GM12878 (cell line): ENCODE measurements around the gene PTPN13. TPM values are rescaled to one million over a fixed set of nuclear protein-coding genes. Genes with fewer than 3 reads are reported as not detected.

ENCODE experiments used
- ATAC-seq: fragments of 200-7000 bp; cut with Tn5 transposase; 3 replicates; pipeline ENCODE4 v1.9.1; 2020; ENCODE audit warnings: mild to moderate bottlenecking, moderate library complexity
- BruUV-seq: library from RNA; stranded (reverse); fragments of 400-500 nt; replicated peaks from 2 replicates; lab custom pipeline; 2021; lab: Mats Ljungman, UMichigan
- CTCF ChIA-PET: fragments of 300-600 bp; sonication (Branson Sonifier 250); formaldehyde crosslinking; extraction: SDS; loops from one replicate; lab custom pipeline; 2021; ENCODE audit warnings: inconsistent platforms; lab: Yijun Ruan, JAX
- POLR2A ChIA-PET: fragments of 350-600 bp; formaldehyde crosslinking; extraction: SDS; loops from one replicate; lab custom pipeline; 2021; ENCODE audit warnings: inconsistent platforms; lab: Charles Lee
- RAD21 ChIA-PET: fragments of 300-600 bp; sonication (Branson Sonifier 250); formaldehyde crosslinking; loops from one replicate; lab custom pipeline; 2023; ENCODE audit warnings: antibody characterized with exemption; ENCODE audit not compliant: unreplicated experiment; lab: Charles Lee
- SMC1A ChIA-PET: fragments of 300-600 bp; sonication (Branson Sonifier 250); formaldehyde crosslinking; loops from one replicate; lab custom pipeline; 2023; ENCODE audit not compliant: unreplicated experiment, uncharacterized antibody; lab: Charles Lee
- DNase-seq: peaks from one replicate; pipeline ENCODE4 v3.0.0-alpha.2; 2011; ENCODE audit warnings: low read depth, low spot score
- FAIRE-seq: peaks from 3 replicates; lab custom pipeline; 2011; peaks lifted over from hg19 to GRCh38; lab: Jason Lieb, UNC
- H2AFZ ChIP-seq: 2 replicates; pipeline ENCODE4 v1.6.0; 2011; ENCODE audit warnings: low read depth, low read length, control low read depth; ENCODE audit not compliant: control insufficient read depth
- H3K27ac ChIP-seq: 2 replicates; pipeline ENCODE4 v1.5.1; 2011; ENCODE audit warnings: control low read depth; ENCODE audit not compliant: control insufficient read depth, insufficient read depth
- H3K27me3 ChIP-seq, 2 experiments: replicated peaks in 1 of 2; 2 replicates each; pipeline versions ENCODE4 v1.6.0 to v1.6.1; 2011; ENCODE audit warnings: low read length in 1 of 2; ENCODE audit not compliant: control insufficient read depth in 2 of 2, insufficient read depth in 2 of 2
- H3K36me3 ChIP-seq, 2 experiments: 2 replicates each; pipeline ENCODE4 v1.5.1; 2011; ENCODE audit warnings: low read length in 1 of 2; ENCODE audit not compliant: control insufficient read depth in 2 of 2, insufficient read depth in 2 of 2
- H3K4me1 ChIP-seq: 2 replicates; pipeline ENCODE4 v1.6.1; 2011; ENCODE audit warnings: mild to moderate bottlenecking, low read length, moderate library complexity, mixed read lengths; ENCODE audit not compliant: control insufficient read depth, insufficient read depth
- H3K4me2 ChIP-seq: 2 replicates; pipeline ENCODE4 v1.6.0; 2011; ENCODE audit warnings: control low read depth; ENCODE audit not compliant: control insufficient read depth, insufficient read depth
- H3K4me3 ChIP-seq: fragments of 200-600 bp; sonication (generic); 2 replicates; pipeline ENCODE4 v1.5.1; 2016
- H3K79me2 ChIP-seq: 2 replicates; pipeline ENCODE4 v1.6.0; 2011; ENCODE audit warnings: low read length; ENCODE audit not compliant: control insufficient read depth, insufficient read depth
- H3K9ac ChIP-seq: 2 replicates; pipeline ENCODE4 v1.8.0; 2011; ENCODE audit warnings: low read length, control low read depth, mixed read lengths; ENCODE audit not compliant: control insufficient read depth, insufficient read depth
- H3K9me3 ChIP-seq: replicated peaks from 3 replicates; pipeline ENCODE4 v1.5.1; 2011; ENCODE audit warnings: mild to moderate bottlenecking, low read length; ENCODE audit not compliant: control insufficient read depth, insufficient read depth
- H4K20me1 ChIP-seq: 2 replicates; pipeline ENCODE4 v1.6.0; 2011; ENCODE audit not compliant: control insufficient read depth, insufficient read depth
- CHD2 ChIP-seq: IDR thresholded peaks from 2 replicates; pipeline ENCODE4 v1.6.1; 2011; ENCODE audit warnings: low read depth, low read length, improper control_type of control experiment, borderline replicate concordance
- CREM ChIP-seq: IDR thresholded peaks from 2 replicates; pipeline ENCODE4 v1.6.1; 2014; ENCODE audit warnings: antibody characterized with exemption, low read depth
- EZH2 ChIP-seq: IDR thresholded peaks from 2 replicates; pipeline ENCODE4 v1.6.1; 2012; ENCODE audit warnings: low read depth, mild to moderate bottlenecking, control low read depth, inconsistent platforms, low read length, borderline replicate concordance; ENCODE audit not compliant: control insufficient read depth
- FOXK2 ChIP-seq: fragments of 450-650 bp; IDR thresholded peaks from 2 replicates; pipeline ENCODE4 v1.6.1; 2017; ENCODE audit warnings: mild to moderate bottlenecking, moderate library complexity
- LARP7 ChIP-seq: fragments of 450-650 bp; IDR thresholded peaks from 2 replicates; pipeline ENCODE4 v1.6.1; 2017; ENCODE audit warnings: mild to moderate bottlenecking
- MEF2B ChIP-seq: fragments of 450-650 bp; IDR thresholded peaks from 2 replicates; pipeline ENCODE4 v1.6.1; 2018; ENCODE audit warnings: mild to moderate bottlenecking, moderate library complexity; ENCODE audit not compliant: partially characterized antibody, poor library complexity, severe bottlenecking
- MTA3 ChIP-seq: IDR thresholded peaks from 2 replicates; pipeline ENCODE4 v1.6.1; 2012; ENCODE audit warnings: low read length, inconsistent platforms, borderline replicate concordance
- MYB ChIP-seq: fragments of 150-350 bp; IDR thresholded peaks from 2 replicates; pipeline ENCODE4 v1.6.1; 2014; ENCODE audit warnings: mild to moderate bottlenecking, low read depth, low read length, borderline replicate concordance
- RAD51 ChIP-seq: fragments of 450-650 bp; IDR thresholded peaks from 2 replicates; pipeline ENCODE4 v1.6.1; 2016; ENCODE audit warnings: moderate library complexity, mild to moderate bottlenecking, inconsistent platforms
- RB1 ChIP-seq: fragments of 450-650 bp; formaldehyde crosslinking; IDR thresholded peaks from 2 replicates; pipeline ENCODE4 v1.6.1; 2017; ENCODE audit warnings: mild to moderate bottlenecking, borderline replicate concordance
- SMAD1 ChIP-seq: fragments of 450-650 bp; IDR thresholded peaks from 2 replicates; pipeline ENCODE4 v1.6.1; 2018; ENCODE audit warnings: mild to moderate bottlenecking, low read depth; ENCODE audit not compliant: partially characterized antibody
- ZBED1 ChIP-seq: IDR thresholded peaks from 2 replicates; pipeline ENCODE4 v1.6.1; 2016; ENCODE audit warnings: borderline replicate concordance
- WGBS: methylation state at CpG from one replicate; pipeline ENCODE4 v1.1.6; 2016; ENCODE audit warnings: low lambda C conversion rate; ENCODE audit not compliant: insufficient replicate concordance, insufficient coverage; ENCODE audit errors: missing lambda C conversion rate; 5-methylcytosine and 5-hydroxymethylcytosine counted together
- in situ Hi-C: fragments of 300-500 bp; cut with MboI; formaldehyde crosslinking; loops from 9 replicates; pipeline ENCODE4 v1.14.3; 2018; ENCODE audit warnings: mixed read lengths
- intact Hi-C: fragments of 100-400 bp; cut with micrococcal nuclease; formaldehyde crosslinking; loops from one replicate; pipeline ENCODE4 v1.14.2; 2022; ENCODE audit not compliant: unreplicated experiment
- polyA plus RNA-seq, 11 experiments: library from polyadenylated mRNA; depleted of rRNA in 4 of 11; unstranded in 6 of 11; stranded (reverse) in 5 of 11; fragments of >200 nt; fragmentation: Nextera tagmentation in 4 of 11; fragmentation: Illumina TruSeq in 1 of 11; extraction: Ambion mirVana in 4 of 11; extraction: Trizol in 1 of 11; gene quantifications; 1 replicate in 1 of 11; 2 replicates in 10 of 11; pipeline versions ENCODE4 v1.2.1 to v1.2.3, GENCODE V29; 2011 to 2016; ENCODE audit warnings: inconsistent platforms in 2 of 11, missing spikeins in 2 of 11, low read depth in 1 of 11
- total RNA-seq, 4 experiments: library from RNA; depleted of rRNA in 3 of 4; stranded (reverse); fragments of >200 nt in 3 of 4; fragmentation: Illumina TruSeq in 1 of 4; extraction: Trizol in 1 of 4; gene quantifications; 2 replicates each; pipeline versions ENCODE4 v1.2.1 to v1.2.3, GENCODE V29; 2013 to 2021
- TF ChIP-seq, protein P1 (sequence below): IDR thresholded peaks from 2 replicates; pipeline ENCODE4 v1.6.1; 2012; ENCODE audit warnings: low read depth, low read length, improper control_type of control experiment
- TF ChIP-seq, protein P2 (sequence below): IDR thresholded peaks from 2 replicates; pipeline ENCODE4 v1.6.1; 2012; ENCODE audit warnings: improper control_type of control experiment, low read depth, low read length; ENCODE audit not compliant: insufficient replicate concordance
- TF ChIP-seq, protein P3 (sequence below): fragments of 450-650 bp; IDR thresholded peaks from 2 replicates; pipeline ENCODE4 v1.6.1; 2017; ENCODE audit warnings: mild to moderate bottlenecking, moderate library complexity

Gene PTPN13
- total and polyA plus RNA-seq, 10 of the 15 experiments (the other 5 are each of a cell fraction or from before 2014, with no cell fraction given), result 8.5 to 69.4 (median 33.9) TPM

DNA sequence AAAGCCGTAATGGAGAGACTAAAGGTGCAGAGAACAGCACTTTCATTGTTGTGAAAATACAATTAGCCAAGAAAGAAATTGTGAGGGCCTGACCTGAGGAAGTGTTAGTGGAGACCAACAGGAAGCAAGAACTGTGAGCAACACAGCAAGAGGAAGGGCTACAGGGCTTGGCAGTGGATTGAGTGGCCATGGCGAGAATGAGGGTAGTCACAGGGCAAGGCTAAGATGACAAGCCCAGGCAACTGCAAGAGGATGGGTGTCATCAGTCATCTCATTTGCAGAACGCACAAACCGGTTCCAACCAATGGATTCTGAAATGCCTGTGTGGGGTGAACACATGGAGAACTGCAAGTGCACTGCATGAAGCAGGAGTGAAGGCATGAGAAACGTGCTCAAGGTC is 251.5 kb downstream of the PTPN13 start:
- in situ Hi-C loops, result no loop called here
- no peak for ATAC-seq
- ChIA-PET SMC1A (no interaction called here), CTCF (interaction anchor here (1.1 to 1.4 kb wide), 2 partner anchors 48 to 349 kb away, joined by 3 to 4 read pairs; no protein-coding TSS in a partner anchor), RAD21 (no interaction called here), POLR2A (interaction anchor here (0.8 kb wide), 1 partner anchor 21 kb away, joined by 3 read pairs; no protein-coding TSS in a partner anchor)
- Histone ChIP-seq H3K36me3 (no peaks in the 10 kb centered on the region), H3K4me3 (no peak overlapping the region), H3K79me2 (no peaks in the 10 kb centered on the region), H3K9me3 (no peaks in the 10 kb centered on the region), H4K20me1 (no peaks in the 10 kb centered on the region), H3K9ac (no peak overlapping the region), H2AFZ (no peak overlapping the region), H3K27me3 (no peaks in the 10 kb centered on the region), H3K27ac (no peak overlapping the region), H3K4me2 (no peak overlapping the region), H3K4me1 (no peaks in the 10 kb centered on the region)
- BruUV-seq, result no TSS peak
- no peak for FAIRE-seq
- intact Hi-C loops, result no loop called here
- no peak for DNase-seq
- WGBS, result 35% methylated on average over 5 of the region's 5 CpGs
- TF ChIP-seq, protein P1, sequence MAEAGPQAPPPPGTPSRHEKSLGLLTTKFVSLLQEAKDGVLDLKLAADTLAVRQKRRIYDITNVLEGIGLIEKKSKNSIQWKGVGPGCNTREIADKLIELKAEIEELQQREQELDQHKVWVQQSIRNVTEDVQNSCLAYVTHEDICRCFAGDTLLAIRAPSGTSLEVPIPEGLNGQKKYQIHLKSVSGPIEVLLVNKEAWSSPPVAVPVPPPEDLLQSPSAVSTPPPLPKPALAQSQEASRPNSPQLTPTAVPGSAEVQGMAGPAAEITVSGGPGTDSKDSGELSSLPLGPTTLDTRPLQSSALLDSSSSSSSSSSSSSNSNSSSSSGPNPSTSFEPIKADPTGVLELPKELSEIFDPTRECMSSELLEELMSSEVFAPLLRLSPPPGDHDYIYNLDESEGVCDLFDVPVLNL, result no peak
- TF ChIP-seq FOXK2, result no peak
- TF ChIP-seq RAD51, result no peak
- no peak for TF ChIP-seq ZBED1
- no peak for TF ChIP-seq CREM
- TF ChIP-seq, protein P2, sequence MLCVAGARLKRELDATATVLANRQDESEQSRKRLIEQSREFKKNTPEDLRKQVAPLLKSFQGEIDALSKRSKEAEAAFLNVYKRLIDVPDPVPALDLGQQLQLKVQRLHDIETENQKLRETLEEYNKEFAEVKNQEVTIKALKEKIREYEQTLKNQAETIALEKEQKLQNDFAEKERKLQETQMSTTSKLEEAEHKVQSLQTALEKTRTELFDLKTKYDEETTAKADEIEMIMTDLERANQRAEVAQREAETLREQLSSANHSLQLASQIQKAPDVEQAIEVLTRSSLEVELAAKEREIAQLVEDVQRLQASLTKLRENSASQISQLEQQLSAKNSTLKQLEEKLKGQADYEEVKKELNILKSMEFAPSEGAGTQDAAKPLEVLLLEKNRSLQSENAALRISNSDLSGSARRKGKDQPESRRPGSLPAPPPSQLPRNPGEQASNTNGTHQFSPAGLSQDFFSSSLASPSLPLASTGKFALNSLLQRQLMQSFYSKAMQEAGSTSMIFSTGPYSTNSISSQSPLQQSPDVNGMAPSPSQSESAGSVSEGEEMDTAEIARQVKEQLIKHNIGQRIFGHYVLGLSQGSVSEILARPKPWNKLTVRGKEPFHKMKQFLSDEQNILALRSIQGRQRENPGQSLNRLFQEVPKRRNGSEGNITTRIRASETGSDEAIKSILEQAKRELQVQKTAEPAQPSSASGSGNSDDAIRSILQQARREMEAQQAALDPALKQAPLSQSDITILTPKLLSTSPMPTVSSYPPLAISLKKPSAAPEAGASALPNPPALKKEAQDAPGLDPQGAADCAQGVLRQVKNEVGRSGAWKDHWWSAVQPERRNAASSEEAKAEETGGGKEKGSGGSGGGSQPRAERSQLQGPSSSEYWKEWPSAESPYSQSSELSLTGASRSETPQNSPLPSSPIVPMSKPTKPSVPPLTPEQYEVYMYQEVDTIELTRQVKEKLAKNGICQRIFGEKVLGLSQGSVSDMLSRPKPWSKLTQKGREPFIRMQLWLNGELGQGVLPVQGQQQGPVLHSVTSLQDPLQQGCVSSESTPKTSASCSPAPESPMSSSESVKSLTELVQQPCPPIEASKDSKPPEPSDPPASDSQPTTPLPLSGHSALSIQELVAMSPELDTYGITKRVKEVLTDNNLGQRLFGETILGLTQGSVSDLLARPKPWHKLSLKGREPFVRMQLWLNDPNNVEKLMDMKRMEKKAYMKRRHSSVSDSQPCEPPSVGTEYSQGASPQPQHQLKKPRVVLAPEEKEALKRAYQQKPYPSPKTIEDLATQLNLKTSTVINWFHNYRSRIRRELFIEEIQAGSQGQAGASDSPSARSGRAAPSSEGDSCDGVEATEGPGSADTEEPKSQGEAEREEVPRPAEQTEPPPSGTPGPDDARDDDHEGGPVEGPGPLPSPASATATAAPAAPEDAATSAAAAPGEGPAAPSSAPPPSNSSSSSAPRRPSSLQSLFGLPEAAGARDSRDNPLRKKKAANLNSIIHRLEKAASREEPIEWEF, result no peak
- TF ChIP-seq, protein P3, sequence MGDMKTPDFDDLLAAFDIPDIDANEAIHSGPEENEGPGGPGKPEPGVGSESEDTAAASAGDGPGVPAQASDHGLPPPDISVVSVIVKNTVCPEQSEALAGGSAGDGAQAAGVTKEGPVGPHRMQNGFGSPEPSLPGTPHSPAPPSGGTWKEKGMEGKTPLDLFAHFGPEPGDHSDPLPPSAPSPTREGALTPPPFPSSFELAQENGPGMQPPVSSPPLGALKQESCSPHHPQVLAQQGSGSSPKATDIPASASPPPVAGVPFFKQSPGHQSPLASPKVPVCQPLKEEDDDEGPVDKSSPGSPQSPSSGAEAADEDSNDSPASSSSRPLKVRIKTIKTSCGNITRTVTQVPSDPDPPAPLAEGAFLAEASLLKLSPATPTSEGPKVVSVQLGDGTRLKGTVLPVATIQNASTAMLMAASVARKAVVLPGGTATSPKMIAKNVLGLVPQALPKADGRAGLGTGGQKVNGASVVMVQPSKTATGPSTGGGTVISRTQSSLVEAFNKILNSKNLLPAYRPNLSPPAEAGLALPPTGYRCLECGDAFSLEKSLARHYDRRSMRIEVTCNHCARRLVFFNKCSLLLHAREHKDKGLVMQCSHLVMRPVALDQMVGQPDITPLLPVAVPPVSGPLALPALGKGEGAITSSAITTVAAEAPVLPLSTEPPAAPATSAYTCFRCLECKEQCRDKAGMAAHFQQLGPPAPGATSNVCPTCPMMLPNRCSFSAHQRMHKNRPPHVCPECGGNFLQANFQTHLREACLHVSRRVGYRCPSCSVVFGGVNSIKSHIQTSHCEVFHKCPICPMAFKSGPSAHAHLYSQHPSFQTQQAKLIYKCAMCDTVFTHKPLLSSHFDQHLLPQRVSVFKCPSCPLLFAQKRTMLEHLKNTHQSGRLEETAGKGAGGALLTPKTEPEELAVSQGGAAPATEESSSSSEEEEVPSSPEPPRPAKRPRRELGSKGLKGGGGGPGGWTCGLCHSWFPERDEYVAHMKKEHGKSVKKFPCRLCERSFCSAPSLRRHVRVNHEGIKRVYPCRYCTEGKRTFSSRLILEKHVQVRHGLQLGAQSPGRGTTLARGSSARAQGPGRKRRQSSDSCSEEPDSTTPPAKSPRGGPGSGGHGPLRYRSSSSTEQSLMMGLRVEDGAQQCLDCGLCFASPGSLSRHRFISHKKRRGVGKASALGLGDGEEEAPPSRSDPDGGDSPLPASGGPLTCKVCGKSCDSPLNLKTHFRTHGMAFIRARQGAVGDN, result no peak
- TF ChIP-seq CHD2, result no peak
- TF ChIP-seq RB1, result no peak
- no peak for TF ChIP-seq EZH2
- no peak for TF ChIP-seq MEF2B
- TF ChIP-seq MTA3, result no peak
- TF ChIP-seq SMAD1, result no peak
- TF ChIP-seq MYB, result no peak
- no peak for TF ChIP-seq LARP7
